Stimulated activated CD4-positive, alpha-beta T cell treated with anti-CD3 and anti-CD28 coated beads, Interleukin-1b, Interleukin-23, amount 100 ng/mL, for 4 hours (primary cell): Measurements from ENCODE around the gene DHRS12.

Source experiments
- DNase-seq, 2 donors: peaks; one replicate each; pipeline ENCODE4 v3.0.0-alpha.2; 2020; ENCODE audit warnings: low read depth in 2 of 2

Gene DHRS12

DNA sequence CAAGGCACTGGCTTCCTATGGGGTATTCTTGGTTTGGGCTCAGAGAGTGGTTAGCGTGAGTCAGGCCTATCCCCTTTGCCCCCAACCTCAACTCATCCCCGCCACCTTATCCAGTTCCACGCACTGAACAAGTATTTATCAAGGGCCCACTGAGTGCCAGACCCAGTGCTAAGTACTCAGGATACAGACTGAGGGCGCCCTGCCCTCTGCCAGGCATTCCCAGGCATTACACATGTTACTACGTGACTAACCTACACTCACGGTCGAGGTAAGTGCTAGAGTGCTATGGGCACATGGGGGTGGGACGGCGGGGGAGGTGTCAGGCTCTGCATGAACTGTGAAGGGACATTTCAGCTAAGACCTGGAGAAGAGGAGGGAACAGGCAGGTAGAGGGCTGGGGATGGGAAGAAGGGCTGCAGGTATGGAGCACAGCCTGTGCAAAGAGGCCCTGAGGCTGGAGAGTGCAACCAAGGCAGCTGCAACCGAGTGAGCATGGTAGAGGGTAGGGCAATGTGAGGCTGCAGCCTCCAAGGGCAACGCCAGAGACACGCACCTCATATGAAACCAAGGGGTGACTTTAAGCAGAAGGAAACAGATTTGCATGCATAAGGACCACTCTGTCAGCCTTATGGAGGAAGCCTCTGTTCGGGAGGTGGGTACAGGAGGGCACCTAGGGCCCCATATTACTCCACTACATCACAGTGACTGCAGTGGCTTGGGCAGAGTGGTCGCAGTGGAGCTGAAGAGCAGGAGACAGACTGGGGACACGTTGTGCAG, 22.5 kb downstream of the DHRS12 start:
- no peak for DNase-seq

GRCh38 chr13:51780099-51780498, 23.9 kb downstream of the DHRS12 start:
- no peak for DNase-seq

- no peak for DNase-seq
These were observed 25.6 kb downstream of the DHRS12 start for GRCh38 chr13:51778392-51778791.

DNA sequence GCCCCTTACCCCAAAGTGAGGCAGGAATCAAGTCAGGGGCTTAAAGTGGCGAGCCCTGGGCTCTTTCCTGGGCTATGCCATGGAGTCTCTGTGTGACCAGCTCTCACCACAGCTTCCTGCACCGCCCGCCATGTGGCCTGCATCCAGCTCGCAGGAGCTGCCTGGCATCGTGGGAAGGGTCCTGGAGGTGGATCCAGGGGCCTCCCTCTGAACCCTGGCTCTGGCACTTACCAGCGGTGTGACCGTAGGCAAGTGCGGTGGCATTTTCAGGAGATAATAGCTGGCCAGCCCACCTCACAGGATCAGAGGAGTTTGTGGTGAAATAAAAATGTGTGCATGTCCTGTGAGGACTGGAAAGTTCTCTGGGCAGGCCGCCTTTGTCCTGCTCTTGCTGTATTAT, 26.0 kb downstream of the DHRS12 start:
- no peak for DNase-seq

GRCh38 chr13:51776179-51776578, 27.8 kb downstream of the DHRS12 start:
- no peak for DNase-seq

DNA sequence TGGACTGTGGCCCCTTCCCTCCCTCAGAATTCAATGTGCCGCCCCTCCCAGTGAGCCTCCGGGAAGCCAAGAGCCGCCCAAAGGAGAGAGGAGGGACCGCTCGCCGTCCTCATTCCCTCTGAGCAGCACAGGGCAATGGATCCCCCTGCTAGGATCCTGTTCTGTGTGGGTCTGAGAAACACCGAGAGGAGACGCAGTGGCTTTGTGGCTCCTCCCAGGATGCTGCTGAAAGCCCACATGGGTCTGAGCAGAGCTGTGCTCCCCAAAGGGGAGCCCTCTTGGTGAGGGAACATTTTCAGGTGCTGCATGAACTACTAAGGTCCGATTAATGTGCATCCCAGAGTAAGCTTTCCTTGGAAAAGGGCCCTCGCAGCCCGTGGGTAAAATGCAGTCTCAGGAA, 30.4 kb downstream of the DHRS12 start:
- DNase-seq = no peak

DNA sequence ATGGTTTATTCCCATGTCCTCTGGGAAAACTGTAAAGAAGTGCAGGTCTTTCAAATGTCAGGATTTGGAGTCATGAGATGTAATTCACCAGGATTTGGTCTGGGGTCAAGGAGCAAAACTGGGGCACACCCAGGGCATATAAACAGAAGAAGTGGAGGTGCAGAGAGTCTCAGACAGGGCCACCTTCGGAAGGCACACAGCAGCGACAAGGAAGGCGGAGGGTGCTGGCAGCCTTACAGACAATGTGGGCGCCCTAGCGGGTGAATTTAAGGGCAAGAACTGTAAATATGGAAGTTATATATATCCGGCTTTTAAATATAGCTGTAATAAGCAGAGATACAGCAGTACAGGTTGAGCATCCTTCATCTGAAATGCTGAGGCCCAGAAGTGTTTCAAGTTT, 31.2 kb downstream of the DHRS12 start:
- DNase-seq = no peak

DNA sequence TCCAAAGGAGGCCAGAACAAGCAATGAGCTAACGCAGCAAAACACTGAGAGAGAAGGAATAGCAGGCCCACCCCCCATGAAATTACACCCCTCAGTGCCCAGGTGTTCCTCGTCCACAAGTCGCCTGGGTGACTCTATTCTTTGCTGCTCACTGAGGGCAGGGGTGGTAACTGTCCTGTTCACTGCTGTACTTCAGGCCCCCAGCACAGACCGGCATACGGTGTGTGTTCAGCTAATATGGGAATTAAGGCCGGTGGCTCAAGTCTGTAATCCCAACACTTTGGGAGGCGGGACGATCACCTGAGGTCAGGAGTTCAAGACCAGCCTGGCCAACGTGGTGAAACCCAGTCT, 31.9 kb downstream of the DHRS12 start:
- DNase-seq = no peak

GRCh38 chr13:51771418-51772104, 32.4 kb downstream of the DHRS12 start:
- DNase-seq = no peak

- no peak for DNase-seq
These were observed 33.1 kb downstream of the DHRS12 start for GRCh38 chr13:51770681-51771417.

DNA sequence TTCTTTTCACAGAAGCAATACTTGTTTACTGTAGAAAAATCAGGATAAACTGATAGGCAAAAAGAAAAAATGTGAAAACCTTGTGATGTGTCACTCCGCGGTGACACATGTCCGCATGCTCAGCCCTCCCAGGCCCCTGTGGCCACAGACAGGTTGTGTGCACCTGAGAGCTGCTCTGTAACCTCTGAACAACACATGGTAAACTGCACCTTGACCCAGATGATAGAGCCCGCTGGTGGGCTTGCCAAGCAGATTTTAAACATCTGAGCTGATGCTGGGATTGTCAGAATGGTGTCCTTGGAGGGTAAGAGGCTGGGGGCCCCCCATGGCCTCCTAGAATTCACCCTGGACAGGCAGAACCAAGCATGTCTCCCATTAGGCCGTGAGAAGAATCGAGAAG, 33.8 kb downstream of the DHRS12 start:
- no peak for DNase-seq

- no peak for DNase-seq
These were observed 34.4 kb downstream of the DHRS12 start for GRCh38 chr13:51769455-51770127.

GRCh38 chr13:51768976-51769375, 35.0 kb downstream of the DHRS12 start:
- no peak for DNase-seq

DNA sequence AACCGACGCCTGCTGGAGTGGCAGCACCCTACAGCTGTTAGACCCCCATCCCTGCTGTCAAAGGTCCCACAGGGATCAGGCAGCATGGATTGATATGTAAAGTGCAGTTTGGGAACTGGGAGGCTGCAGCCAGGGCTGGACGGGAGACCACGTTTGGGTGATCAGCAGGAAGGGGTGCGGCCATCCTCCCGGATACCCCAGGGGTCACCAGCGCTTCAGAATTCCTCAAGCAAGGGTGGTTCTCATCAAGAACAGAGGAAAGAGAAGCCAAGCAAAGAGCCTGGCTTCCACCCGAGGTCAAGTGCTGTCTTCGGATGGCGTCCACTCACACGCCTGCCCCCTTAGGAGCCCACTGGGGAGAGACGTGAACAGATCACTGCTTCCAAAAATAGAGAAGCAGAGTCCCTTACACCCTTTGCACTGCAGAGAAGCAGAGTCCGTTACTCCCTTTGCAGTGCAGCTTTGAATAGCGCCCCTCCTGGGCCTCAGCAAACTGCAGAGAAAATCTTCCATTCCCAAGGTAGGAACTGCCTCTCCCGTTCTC, 35.5 kb downstream of the DHRS12 start:
- DNase-seq = no peak

DNA sequence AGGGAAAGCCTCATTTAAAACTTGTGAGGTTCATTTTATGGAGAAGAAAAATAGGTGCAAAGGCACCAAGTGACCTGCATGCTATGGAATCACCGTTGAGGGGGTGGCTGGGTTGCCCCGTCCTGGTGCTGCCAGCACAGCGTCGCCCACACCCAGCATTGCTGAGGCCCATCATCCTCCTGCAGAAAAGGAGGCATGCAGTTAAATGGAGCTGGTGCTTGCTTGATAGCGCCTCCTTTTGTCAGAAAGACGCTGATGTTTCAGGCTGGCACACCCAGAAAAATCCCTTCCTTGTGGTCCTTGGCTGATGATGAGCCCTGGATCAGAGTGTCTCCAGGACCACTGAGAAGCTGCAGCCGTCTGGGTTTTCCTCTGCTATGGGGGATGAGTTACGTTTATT, 36.9 kb downstream of the DHRS12 start:
- no peak for DNase-seq

- DNase-seq = no peak
These were observed 38.8 kb downstream of the DHRS12 start for GRCh38 chr13:51765142-51765515.

DNA sequence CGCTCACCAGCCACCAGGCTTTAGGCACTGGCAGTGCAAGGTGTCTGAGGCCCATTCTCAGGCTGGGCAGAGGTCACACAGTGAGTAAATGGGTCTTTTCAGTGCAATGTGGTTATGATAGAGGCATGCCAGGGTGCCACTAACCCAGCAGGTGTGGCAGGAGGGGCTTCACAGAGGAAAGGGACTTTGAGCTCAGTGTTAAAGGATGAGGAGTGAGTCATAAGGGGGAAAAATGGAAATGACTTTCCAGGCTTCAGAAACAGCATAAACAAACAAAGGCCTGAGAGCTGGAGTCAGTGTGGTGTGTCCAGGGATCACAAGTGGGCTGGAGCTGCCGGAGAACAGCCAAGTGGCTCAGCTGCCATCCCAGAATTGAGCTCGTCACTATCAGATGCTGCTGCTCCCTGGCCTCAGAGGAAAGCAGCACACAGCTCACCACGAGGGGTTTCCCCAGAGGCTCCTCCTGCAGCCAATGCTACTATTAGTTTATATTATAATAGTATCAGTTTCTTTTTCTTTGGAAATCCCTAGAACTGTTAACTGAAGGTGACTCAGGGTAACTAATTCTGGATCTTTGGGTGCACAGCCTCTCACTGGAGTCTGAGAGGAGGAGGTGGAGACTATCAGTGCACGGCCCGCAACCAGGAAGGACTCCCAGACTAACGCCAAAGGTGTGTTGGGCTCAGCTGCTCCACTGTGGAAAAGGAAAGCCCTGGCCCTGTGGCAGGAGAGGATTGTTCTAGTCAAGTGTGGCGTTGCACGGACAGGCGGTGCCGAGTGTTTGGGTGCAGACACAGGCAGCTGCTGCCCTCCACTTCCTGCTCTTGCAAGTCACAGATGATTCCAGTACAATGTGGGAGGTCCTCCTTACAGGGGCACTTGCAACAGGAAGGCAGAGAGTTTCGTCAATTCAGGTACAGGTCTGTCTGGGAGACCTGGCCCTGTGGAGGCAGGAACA, 39.5 kb downstream of the DHRS12 start:
- DNase-seq = peak; percentile 51 to 53

DNA sequence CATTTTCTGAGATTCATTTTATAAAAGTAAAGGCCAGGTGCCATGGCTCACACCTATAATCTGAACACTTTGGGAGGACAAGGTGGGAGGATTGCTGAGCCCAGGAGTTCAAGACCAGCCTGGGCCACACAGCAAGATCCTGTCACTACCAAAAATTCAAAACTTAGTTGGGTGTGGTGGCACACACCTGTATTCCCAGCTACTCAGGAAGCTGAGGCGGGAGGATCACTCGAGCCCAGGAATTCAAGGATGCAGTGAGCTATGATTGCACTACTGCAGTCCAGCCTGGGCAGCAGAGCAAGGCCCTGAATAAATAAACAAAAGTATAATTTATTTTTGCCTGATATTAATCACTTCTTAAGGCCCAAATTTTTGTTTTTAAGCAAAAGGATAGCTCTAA, 40.5 kb downstream of the DHRS12 start:
- DNase-seq = no peak

DNA sequence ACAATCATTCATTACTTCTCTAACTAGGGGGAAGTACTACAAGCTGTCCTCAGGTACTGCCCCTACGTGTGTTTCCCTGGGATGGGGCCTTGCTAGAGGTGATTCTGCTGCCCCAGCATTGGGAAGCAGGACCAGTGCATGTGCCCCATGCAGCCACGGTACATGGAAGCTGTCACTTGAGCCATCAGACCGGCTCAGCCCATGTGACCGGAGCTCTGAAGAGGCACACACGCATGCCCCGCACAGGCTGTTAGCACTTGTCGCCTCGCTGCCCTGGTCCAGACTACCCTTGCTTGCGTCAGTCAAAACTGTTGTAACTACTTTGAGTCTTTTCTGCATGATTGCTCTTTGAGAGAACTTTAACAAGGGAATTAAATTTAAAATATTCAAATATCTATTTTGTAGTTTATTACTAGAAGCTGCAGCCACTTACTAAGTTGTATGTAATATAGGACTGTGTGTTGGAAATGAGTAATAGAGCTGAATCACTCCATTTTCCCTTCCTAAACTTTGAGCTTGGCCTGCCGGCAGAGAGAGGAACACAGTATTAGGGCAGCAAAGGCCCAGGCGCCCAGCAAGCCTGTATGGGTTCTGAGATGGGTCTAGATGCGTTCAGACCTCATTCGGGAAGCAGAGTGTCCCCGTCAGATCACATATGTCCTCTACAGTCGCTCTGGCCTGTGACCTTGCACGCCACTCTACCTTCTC, 42.2 kb downstream of the DHRS12 start:
- no peak for DNase-seq

GRCh38 chr13:51760592-51760991, 43.4 kb downstream of the DHRS12 start:
- no peak for DNase-seq
